ENCODE results near the gene RBM14.
A peak's percentile ranks its signal among the peaks of the same experiment; 100 is the strongest.

Gene RBM14

GRCh38 chr11:66593650-66594049 lies 22.8 kb upstream of the RBM14 start:
- no peaks in the 10 kb centered on the region for H4K20me1 ChIP-seq (ENCODE audit: insufficient read depth, low read length)
- H3K79me2 ChIP-seq (ENCODE audit: insufficient read depth, low read length), result no peaks in the 10 kb centered on the region
- H3K4me1 ChIP-seq (ENCODE audit: insufficient read depth, low read length, severe bottlenecking), result peaks cover 35% of the 10 kb centered on the region
- no peak overlapping the region for H2AFZ ChIP-seq (ENCODE audit: low read length)
- H3K36me3 ChIP-seq (ENCODE audit: insufficient read depth, low read length), result no peaks in the 10 kb centered on the region; the same call in 1 of the 2 replicates
- H3K27ac ChIP-seq (ENCODE audit: low read depth, low read length, poor library complexity, severe bottlenecking), result no peak overlapping the region
- H3K27me3 ChIP-seq (ENCODE audit: insufficient read depth, low read length), result peaks cover 4% of the 10 kb centered on the region; the same call in 1 of the 2 replicates
- no peaks in the 10 kb centered on the region for H3K9me3 ChIP-seq (ENCODE audit: low read length)
- H3K4me3 ChIP-seq (ENCODE audit: low read depth, low read length, poor library complexity, severe bottlenecking), result peak overlapping the region; percentile 71
- TF ChIP-seq EZH2 (IDR thresholded peaks at IDR 0.05; ENCODE audit: borderline replicate concordance, low read length), result no peak
- no peaks in the 10 kb centered on the region for H3K9me2 ChIP-seq (ENCODE audit: low read depth, low read length)
- no peaks in the 10 kb centered on the region for H3F3A ChIP-seq (ENCODE audit: insufficient read depth, low read length)
- H3K9ac ChIP-seq (ENCODE audit: low read length), result peak overlapping the region; percentile 79
- H3K4me2 ChIP-seq (ENCODE audit: low read length), result peak overlapping the region; percentile 93

- TF ChIP-seq CTCF (IDR thresholded peaks at IDR 0.05; ENCODE audit: low read length) (no peak), EZH2 (IDR thresholded peaks at IDR 0.05; ENCODE audit: borderline replicate concordance, low read length) (no peak)
- peaks cover under 1% of the 10 kb centered on the region; the same call in 1 of the 2 replicates for H3K27me3 ChIP-seq (ENCODE audit: insufficient read depth, low read length)
- peaks cover 6% of the 10 kb centered on the region for H3K36me3 ChIP-seq (ENCODE audit: insufficient read depth, low read length)
- peak overlapping the region; percentile 32; the same call in 1 of the 2 replicates for H3K9ac ChIP-seq (ENCODE audit: low read length)
- no peaks in the 10 kb centered on the region for H3K79me2 ChIP-seq (ENCODE audit: insufficient read depth, low read length)
- H3K4me2 ChIP-seq (ENCODE audit: low read length), result peak overlapping the region; percentile 47
- H3K9me2 ChIP-seq (ENCODE audit: low read depth, low read length), result no peaks in the 10 kb centered on the region
- H3K4me3 ChIP-seq (ENCODE audit: low read depth, low read length, poor library complexity, severe bottlenecking), result peak overlapping the region; percentile 35
- peak overlapping the region; percentile 51 for H3K27ac ChIP-seq (ENCODE audit: low read depth, low read length, poor library complexity, severe bottlenecking)
- H3K4me1 ChIP-seq (ENCODE audit: insufficient read depth, low read length, severe bottlenecking), result peaks cover 35% of the 10 kb centered on the region
- H2AFZ ChIP-seq (ENCODE audit: low read length), result no peak overlapping the region
- no peaks in the 10 kb centered on the region for H3K9me3 ChIP-seq (ENCODE audit: low read length)
- H4K20me1 ChIP-seq (ENCODE audit: insufficient read depth, low read length), result no peaks in the 10 kb centered on the region
- no peaks in the 10 kb centered on the region for H3F3A ChIP-seq (ENCODE audit: insufficient read depth, low read length)
These were observed 21.1 kb upstream of the RBM14 start for GRCh38 chr11:66595245-66595904.

- Histone ChIP-seq H3K4me2 (ENCODE audit: low read length) (no peak overlapping the region), H3K27me3 (ENCODE audit: insufficient read depth, low read length) (no peaks in the 10 kb centered on the region), H3K36me3 (ENCODE audit: insufficient read depth, low read length) (peaks cover 18% of the 10 kb centered on the region; the same call in 1 of the 2 replicates), H3K9me3 (ENCODE audit: low read length) (no peaks in the 10 kb centered on the region), H3K27ac (ENCODE audit: low read depth, low read length, poor library complexity, severe bottlenecking) (no peak overlapping the region), H3K4me3 (ENCODE audit: low read depth, low read length, poor library complexity, severe bottlenecking) (no peak overlapping the region), H3F3A (ENCODE audit: insufficient read depth, low read length) (no peaks in the 10 kb centered on the region), H4K20me1 (ENCODE audit: insufficient read depth, low read length) (no peaks in the 10 kb centered on the region), H3K9ac (ENCODE audit: low read length) (no peak overlapping the region), H3K9me2 (ENCODE audit: low read depth, low read length) (no peaks in the 10 kb centered on the region), H3K79me2 (ENCODE audit: insufficient read depth, low read length) (no peaks in the 10 kb centered on the region), H2AFZ (ENCODE audit: low read length) (no peak overlapping the region), H3K4me1 (ENCODE audit: insufficient read depth, low read length, severe bottlenecking) (peaks cover 24% of the 10 kb centered on the region)
- TF ChIP-seq EZH2 (IDR thresholded peaks at IDR 0.05; ENCODE audit: borderline replicate concordance, low read length) (no peak), CTCF (IDR thresholded peaks at IDR 0.05; ENCODE audit: low read length) (no peak)
These were observed 17.4 kb upstream of the RBM14 start for GRCh38 chr11:66598993-66599392.

GRCh38 chr11:66600219-66600618 lies 16.2 kb upstream of the RBM14 start:
- TF ChIP-seq EZH2 (IDR thresholded peaks at IDR 0.05; ENCODE audit: borderline replicate concordance, low read length) (no peak), CTCF (IDR thresholded peaks at IDR 0.05; ENCODE audit: low read length) (no peak)
- no peak overlapping the region for H3K27ac ChIP-seq (ENCODE audit: low read depth, low read length, poor library complexity, severe bottlenecking)
- no peak overlapping the region for H3K4me3 ChIP-seq (ENCODE audit: low read depth, low read length, poor library complexity, severe bottlenecking)
- H4K20me1 ChIP-seq (ENCODE audit: insufficient read depth, low read length), result no peaks in the 10 kb centered on the region
- H3K9me3 ChIP-seq (ENCODE audit: low read length), result no peaks in the 10 kb centered on the region
- H3K9ac ChIP-seq (ENCODE audit: low read length), result no peak overlapping the region
- H3F3A ChIP-seq (ENCODE audit: insufficient read depth, low read length), result no peaks in the 10 kb centered on the region
- no peaks in the 10 kb centered on the region for H3K27me3 ChIP-seq (ENCODE audit: insufficient read depth, low read length)
- H3K79me2 ChIP-seq (ENCODE audit: insufficient read depth, low read length), result no peaks in the 10 kb centered on the region
- no peak overlapping the region for H3K4me2 ChIP-seq (ENCODE audit: low read length)
- H3K36me3 ChIP-seq (ENCODE audit: insufficient read depth, low read length), result peaks cover 27% of the 10 kb centered on the region; the same call in 1 of the 2 replicates
- peaks cover 14% of the 10 kb centered on the region for H3K4me1 ChIP-seq (ENCODE audit: insufficient read depth, low read length, severe bottlenecking)
- no peak overlapping the region for H2AFZ ChIP-seq (ENCODE audit: low read length)
- no peaks in the 10 kb centered on the region for H3K9me2 ChIP-seq (ENCODE audit: low read depth, low read length)
